HepG2 (cell line): ENCODE measurements around the gene SPRYD3.
"Not testable (repeated sequence)": the region's sequence is repeated elsewhere in the genome, so short reads cannot be mapped to it uniquely, and the experiment has no call there.

Experiments
- AGO1 ChIP-seq: fragments of 200-400 bp; formaldehyde crosslinking; IDR thresholded peaks from 2 replicates; pipeline ENCODE4 v1.6.1; 2017; ENCODE audit warnings: mild to moderate bottlenecking, low read depth, low read length, moderate library complexity; ENCODE audit not compliant: poor library complexity, severe bottlenecking
- MXI1 ChIP-seq: IDR thresholded peaks from 3 replicates; pipeline ENCODE4 v1.6.1; 2012; ENCODE audit warnings: low read depth, low read length, inconsistent platforms, borderline replicate concordance
- NFE2 ChIP-seq: sonication (generic); formaldehyde crosslinking; IDR thresholded peaks from 2 replicates; pipeline ENCODE4 v1.4.0; 2020; ENCODE audit warnings: missing genetic modification reagents
- PBX2 ChIP-seq: IDR thresholded peaks from 2 replicates; pipeline ENCODE4 v1.6.1; 2016; ENCODE audit warnings: control low read depth
- THAP7 ChIP-seq: sonication (generic); formaldehyde crosslinking; IDR thresholded peaks from 2 replicates; pipeline ENCODE4 v1.8.1; 2023; ENCODE audit warnings: mild to moderate bottlenecking, missing genetic modification reagents
- ZNF253 ChIP-seq: sonication (generic); formaldehyde crosslinking; IDR thresholded peaks from 2 replicates; pipeline ENCODE4 v1.8.0; 2022; ENCODE audit warnings: mild to moderate bottlenecking, missing genetic modification reagents, borderline replicate concordance
- ZNF557 ChIP-seq: sonication (generic); formaldehyde crosslinking; IDR thresholded peaks from 2 replicates; pipeline ENCODE4 v1.4.0; 2020; ENCODE audit warnings: missing genetic modification reagents
- ZNF749 ChIP-seq: sonication (generic); formaldehyde crosslinking; IDR thresholded peaks from 2 replicates; pipeline ENCODE4 v1.8.0; 2022; ENCODE audit warnings: mild to moderate bottlenecking, missing genetic modification reagents, moderate library complexity, borderline replicate concordance
- ZXDC ChIP-seq: sonication (generic); formaldehyde crosslinking; IDR thresholded peaks from 2 replicates; pipeline ENCODE4 v1.5.0; 2020; ENCODE audit warnings: mild to moderate bottlenecking, missing genetic modification reagents
- TF ChIP-seq, protein P1 (sequence below): sonication (generic); formaldehyde crosslinking; IDR thresholded peaks from 2 replicates; pipeline ENCODE4 v1.5.0; 2020; ENCODE audit warnings: missing genetic modification reagents, mild to moderate bottlenecking, borderline replicate concordance
- TF ChIP-seq, protein P2 (sequence below): sonication (generic); formaldehyde crosslinking; IDR thresholded peaks from 2 replicates; pipeline ENCODE4 v1.5.0; 2020; ENCODE audit warnings: mild to moderate bottlenecking, missing genetic modification reagents

DNA sequence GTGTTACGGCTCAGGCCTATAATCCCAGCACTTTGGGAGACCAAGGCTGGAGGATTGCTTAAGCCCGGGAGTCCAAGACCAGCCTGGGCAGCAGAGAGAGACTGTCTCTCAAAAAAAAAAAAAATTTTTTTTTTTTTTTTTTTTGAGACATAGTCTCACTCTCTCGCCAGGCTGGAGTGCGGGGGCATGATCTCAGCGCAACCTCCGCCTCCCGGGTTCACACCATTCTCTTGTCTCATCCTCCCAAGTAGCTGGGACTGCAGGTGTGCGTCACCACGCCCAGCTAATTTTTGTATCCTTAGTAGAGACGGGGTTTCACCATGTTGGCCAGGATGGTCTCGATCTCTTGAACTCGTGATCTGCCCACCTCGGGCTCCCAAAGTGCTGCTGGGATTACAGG is 52.2 kb downstream of the SPRYD3 start:
- TF ChIP-seq THAP7 (CRISPR knock-in tag); NFE2 (CRISPR knock-in tag); MXI1; ZXDC (CRISPR knock-in tag); ZNF253; ZNF557; AGO1; PBX2; ZNF749 (CRISPR knock-in tag): not testable (repeated sequence)
- TF ChIP-seq, protein P1, sequence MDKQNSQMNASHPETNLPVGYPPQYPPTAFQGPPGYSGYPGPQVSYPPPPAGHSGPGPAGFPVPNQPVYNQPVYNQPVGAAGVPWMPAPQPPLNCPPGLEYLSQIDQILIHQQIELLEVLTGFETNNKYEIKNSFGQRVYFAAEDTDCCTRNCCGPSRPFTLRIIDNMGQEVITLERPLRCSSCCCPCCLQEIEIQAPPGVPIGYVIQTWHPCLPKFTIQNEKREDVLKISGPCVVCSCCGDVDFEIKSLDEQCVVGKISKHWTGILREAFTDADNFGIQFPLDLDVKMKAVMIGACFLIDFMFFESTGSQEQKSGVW: not testable (repeated sequence)
- TF ChIP-seq, protein P2, sequence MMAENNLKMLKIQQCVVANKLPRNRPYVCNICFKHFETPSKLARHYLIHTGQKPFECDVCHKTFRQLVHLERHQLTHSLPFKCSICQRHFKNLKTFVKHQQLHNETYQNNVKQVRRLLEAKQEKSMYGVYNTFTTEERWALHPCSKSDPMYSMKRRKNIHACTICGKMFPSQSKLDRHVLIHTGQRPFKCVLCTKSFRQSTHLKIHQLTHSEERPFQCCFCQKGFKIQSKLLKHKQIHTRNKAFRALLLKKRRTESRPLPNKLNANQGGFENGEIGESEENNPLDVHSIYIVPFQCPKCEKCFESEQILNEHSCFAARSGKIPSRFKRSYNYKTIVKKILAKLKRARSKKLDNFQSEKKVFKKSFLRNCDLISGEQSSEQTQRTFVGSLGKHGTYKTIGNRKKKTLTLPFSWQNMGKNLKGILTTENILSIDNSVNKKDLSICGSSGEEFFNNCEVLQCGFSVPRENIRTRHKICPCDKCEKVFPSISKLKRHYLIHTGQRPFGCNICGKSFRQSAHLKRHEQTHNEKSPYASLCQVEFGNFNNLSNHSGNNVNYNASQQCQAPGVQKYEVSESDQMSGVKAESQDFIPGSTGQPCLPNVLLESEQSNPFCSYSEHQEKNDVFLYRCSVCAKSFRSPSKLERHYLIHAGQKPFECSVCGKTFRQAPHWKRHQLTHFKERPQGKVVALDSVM (CRISPR knock-in tag): not testable (repeated sequence)
